ENCODE results near the gene CDH12. TPM values are rescaled to one million over a fixed set of nuclear protein-coding genes. Genes with fewer than 3 reads are reported as not detected.

Gene CDH12
- total RNA-seq, 3 donors from 2014 or later, result 0.33 to 2.6 (median 1.1) TPM

DNA sequence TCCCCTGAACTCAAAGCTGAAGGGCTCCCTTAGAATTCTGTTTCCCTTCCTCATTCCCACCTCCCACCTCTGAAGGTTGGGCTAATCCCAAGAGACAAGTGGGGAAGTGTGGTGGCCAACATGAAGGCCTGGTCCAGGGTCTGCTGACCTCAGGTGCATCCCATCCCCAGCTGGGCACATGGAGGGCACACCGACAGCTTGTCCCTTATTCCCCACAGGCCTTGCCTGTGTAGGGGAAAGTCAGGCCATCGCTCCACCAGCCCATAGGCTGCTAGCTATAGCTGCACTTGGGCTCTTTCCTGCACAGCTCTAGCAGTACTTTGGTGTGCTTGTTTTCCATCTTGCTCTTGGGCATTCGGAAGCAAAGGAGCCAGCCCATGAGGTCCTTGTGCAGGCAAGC lies 247.7 kb downstream of the CDH12 start:
- no peak for DNase-seq (ENCODE audit: low spot score in 2 of 2)
- intact Hi-C loops (cut with DNase I; ENCODE audit: low total_unique reads), result no loop called here
- Histone ChIP-seq H3K4me3 (no peak overlapping the region), H3K27me3 (no peaks in the 10 kb centered on the region), H3K36me3 (no peaks in the 10 kb centered on the region), H3K9me3 (peaks cover 8 to 17% of the 10 kb centered on the region in 2 donors), H3K27ac (no peak overlapping the region), H3K4me1 (no peaks in the 10 kb centered on the region)
- TF ChIP-seq POLR2A (IDR thresholded peaks at IDR 0.05), result no peak
- TF ChIP-seq, protein P1, sequence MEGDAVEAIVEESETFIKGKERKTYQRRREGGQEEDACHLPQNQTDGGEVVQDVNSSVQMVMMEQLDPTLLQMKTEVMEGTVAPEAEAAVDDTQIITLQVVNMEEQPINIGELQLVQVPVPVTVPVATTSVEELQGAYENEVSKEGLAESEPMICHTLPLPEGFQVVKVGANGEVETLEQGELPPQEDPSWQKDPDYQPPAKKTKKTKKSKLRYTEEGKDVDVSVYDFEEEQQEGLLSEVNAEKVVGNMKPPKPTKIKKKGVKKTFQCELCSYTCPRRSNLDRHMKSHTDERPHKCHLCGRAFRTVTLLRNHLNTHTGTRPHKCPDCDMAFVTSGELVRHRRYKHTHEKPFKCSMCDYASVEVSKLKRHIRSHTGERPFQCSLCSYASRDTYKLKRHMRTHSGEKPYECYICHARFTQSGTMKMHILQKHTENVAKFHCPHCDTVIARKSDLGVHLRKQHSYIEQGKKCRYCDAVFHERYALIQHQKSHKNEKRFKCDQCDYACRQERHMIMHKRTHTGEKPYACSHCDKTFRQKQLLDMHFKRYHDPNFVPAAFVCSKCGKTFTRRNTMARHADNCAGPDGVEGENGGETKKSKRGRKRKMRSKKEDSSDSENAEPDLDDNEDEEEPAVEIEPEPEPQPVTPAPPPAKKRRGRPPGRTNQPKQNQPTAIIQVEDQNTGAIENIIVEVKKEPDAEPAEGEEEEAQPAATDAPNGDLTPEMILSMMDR (IDR thresholded peaks at IDR 0.05), result no peak

DNA sequence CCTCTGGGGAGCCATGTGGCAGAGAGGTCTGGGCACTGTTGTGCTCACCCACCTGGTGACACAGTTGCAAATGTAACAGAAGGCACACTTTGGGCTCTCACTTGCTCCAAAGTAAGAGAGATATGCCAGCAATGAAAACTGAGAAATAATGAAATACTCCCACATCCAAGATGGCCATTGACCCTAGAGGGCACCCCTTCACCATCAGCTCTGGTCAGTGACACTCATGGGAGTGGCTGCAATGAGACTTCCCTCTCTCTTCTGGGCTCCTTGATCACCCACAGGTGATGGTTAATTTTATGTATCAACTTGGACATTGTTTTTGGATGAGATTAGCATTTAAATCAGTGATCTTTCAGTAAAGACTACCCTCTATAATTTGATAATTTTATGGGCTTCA lies 248.4 kb downstream of the CDH12 start:
- intact Hi-C loops (cut with DNase I; ENCODE audit: low total_unique reads), result no loop called here
- H3K4me1 ChIP-seq, result no peaks in the 10 kb centered on the region
- no peak for TF ChIP-seq POLR2A (IDR thresholded peaks at IDR 0.05)
- no peak for TF ChIP-seq POLR2AphosphoS5 (IDR thresholded peaks at IDR 0.05)
- TF ChIP-seq, protein P1 (IDR thresholded peaks at IDR 0.05), result no peak

DNA sequence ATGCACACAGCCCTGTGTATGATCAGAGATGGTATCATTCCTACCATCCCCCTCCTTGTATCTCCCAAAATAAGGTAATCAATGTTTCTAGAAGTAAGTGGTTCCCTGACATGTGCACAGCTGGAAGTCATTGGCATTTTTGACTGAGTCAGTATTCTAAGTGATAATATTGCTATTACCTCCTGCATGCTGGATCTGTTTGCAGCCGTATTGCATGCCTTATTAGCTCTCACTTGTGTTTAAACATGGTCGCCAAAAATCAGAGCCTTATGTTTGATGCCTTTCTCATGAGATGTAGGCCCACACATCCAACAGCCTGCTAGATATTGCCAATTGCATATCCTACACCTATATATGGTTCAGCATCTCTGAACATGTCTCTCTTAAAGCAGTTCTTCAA lies 254.3 kb downstream of the CDH12 start:
- Histone ChIP-seq H3K36me3 (no peaks in the 10 kb centered on the region), H3K4me3 (no peak overlapping the region), H3K27me3 (no peaks in the 10 kb centered on the region), H3K9me3 (no peaks in the 10 kb centered on the region), H3K27ac (no peak overlapping the region), H3K4me1 (no peaks in the 10 kb centered on the region)
- DNase-seq (ENCODE audit: low spot score in 2 of 2), result no peak
- no peak for TF ChIP-seq POLR2A (IDR thresholded peaks at IDR 0.05)
- TF ChIP-seq POLR2AphosphoS5 (IDR thresholded peaks at IDR 0.05), result no peak
- TF ChIP-seq, protein P1 (IDR thresholded peaks at IDR 0.05), result no peak
- intact Hi-C loops (cut with DNase I; ENCODE audit: low total_unique reads), result no loop called here

More for the DNA sequence above, 248.4 kb downstream of the CDH12 start:
- Histone ChIP-seq H3K36me3 (no peaks in the 10 kb centered on the region), H3K9me3 (peaks cover 8 to 17% of the 10 kb centered on the region in 2 donors), H3K27ac (no peak overlapping the region), H3K4me3 (no peak overlapping the region), H3K27me3 (no peaks in the 10 kb centered on the region)
- DNase-seq (ENCODE audit: low spot score in 2 of 2), result no peak

DNA sequence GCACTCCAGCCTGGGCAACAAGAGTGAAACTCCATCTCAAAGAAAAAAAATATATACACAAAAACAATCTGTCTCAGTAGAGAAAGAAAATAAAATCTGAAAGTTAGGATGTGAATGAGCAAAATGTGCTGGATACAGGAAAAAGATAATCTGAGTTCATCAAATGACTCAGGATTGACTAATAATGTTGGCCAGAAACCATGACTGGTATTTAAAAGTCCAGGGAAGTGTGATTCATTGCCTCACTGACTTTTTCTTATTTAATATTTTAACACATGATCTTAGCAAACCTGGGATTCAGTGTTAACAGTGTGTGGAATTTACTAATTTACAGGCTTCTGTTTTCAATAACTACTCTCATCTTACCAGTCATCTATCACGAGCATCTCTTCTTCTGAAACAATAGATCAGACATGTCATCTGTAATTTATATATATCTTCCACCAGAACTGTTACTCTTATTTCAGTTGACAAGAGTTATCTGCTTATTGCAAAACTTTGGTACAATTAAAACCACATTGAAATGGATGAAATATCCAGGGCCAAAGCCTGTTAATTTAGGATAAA lies 256.7 kb downstream of the CDH12 start:
- Histone ChIP-seq H3K36me3 (no peaks in the 10 kb centered on the region), H3K4me1 (no peaks in the 10 kb centered on the region), H3K4me3 (no peak overlapping the region), H3K27me3 (no peaks in the 10 kb centered on the region), H3K27ac (no peak overlapping the region), H3K9me3 (no peaks in the 10 kb centered on the region)
- DNase-seq (ENCODE audit: low spot score in 2 of 2), result no peak
- intact Hi-C loops (cut with DNase I; ENCODE audit: low total_unique reads), result no loop called here
- TF ChIP-seq POLR2AphosphoS5 (IDR thresholded peaks at IDR 0.05) (no peak), POLR2A (IDR thresholded peaks at IDR 0.05) (no peak)
- TF ChIP-seq, protein P1 (IDR thresholded peaks at IDR 0.05), result no peak

DNA sequence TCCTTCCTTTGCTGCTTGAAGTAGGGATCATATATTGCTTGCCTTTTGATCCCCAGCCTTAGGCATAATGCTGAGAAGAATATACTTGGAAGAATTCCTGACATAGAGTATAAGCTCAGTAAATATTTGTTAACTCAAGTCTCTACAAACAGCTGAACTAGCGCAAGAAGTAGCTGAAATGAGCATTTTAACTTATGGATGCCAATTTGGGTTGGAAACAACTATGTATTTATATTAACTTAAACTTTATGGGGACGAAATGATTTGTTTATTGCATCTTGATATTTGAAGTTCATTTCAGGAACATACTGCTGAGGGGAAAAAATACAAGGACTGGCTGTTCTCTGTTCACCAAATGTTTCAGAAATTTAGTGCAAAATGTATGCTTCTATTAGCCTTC lies 258.7 kb downstream of the CDH12 start:
- Histone ChIP-seq H3K9me3 (no peaks in the 10 kb centered on the region), H3K27ac (no peak overlapping the region), H3K27me3 (no peaks in the 10 kb centered on the region), H3K36me3 (no peaks in the 10 kb centered on the region), H3K4me3 (no peak overlapping the region), H3K4me1 (no peaks in the 10 kb centered on the region)
- intact Hi-C loops (cut with DNase I; ENCODE audit: low total_unique reads), result no loop called here
- no peak for DNase-seq (ENCODE audit: low spot score in 2 of 2)
- TF ChIP-seq POLR2AphosphoS5 (IDR thresholded peaks at IDR 0.05) (no peak), POLR2A (IDR thresholded peaks at IDR 0.05) (no peak)
- TF ChIP-seq, protein P1 (IDR thresholded peaks at IDR 0.05), result no peak
